HG03097 (cell line): ENCODE results near the gene PPP2R5A.

Source experiments
- ATAC-seq: cut with Tn5 transposase; IDR thresholded peaks from one replicate; pipeline ENCODE4 v1.9.1; 2021; ENCODE audit not compliant: unreplicated experiment, low FRiP score

Gene PPP2R5A

DNA sequence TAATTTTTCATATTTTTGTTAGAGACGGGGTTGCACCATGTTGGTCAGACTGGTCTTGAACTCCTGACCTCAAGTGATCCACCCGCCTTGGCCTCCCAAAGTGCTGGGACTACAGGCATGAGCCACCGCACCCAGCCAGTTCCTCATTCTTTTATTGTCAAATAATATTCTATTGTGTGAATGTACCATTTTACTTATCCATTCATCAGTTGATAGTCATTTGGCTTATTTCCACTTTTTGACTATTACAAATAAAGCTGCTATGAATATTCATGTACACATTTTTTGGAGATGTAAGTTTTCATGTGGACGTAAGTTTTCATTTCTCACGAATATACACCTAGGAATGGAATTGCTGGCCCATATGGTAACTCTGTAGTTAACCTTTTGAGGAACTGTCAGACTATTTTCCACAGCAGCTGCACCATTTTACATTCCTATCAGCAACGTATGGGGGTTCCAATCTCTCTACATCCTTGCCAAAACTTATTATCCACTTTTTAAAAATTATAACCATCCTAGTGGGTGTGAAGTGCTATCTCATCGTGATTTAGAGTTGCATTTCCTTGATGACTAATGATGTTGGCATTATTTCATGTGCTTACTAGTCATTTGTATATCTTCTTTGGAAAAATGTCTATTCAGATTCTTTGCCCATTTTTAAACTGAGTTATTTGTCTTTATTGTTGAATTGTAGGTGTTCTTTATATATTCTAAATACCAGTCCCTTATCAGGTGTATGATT is 116.8 kb downstream of the PPP2R5A start:
- ATAC-seq: no peak

DNA sequence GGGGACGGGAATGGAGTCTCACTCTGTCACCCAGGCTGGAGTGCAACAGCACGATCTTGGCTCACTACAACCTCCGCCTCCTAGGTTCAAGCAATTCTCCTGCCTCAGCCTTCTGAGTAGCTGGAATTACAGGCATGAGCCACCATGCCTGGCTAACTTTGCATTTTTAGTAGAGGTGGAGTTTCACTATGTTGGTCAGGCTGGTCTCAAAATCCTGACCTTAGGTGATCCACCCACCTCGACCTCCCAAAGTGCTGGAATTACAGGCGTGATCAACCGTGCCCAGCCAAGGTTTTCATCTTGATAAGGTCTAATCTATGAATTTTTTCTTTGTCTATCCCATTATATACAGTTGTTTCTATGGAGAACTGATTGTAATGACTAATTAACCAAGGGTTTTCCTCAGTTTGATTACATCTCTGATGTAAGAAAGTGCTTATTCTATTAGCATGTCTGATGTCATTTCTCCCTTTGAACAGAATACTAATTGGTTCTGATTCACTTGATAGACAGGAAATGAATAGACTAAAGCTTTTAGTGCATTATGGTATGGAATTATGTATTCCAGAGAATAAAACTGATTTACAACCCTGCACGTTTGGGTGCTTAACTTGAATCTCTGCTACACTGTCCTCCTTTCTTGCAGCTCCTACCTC is 117.6 kb downstream of the PPP2R5A start:
- ATAC-seq: no peak

DNA sequence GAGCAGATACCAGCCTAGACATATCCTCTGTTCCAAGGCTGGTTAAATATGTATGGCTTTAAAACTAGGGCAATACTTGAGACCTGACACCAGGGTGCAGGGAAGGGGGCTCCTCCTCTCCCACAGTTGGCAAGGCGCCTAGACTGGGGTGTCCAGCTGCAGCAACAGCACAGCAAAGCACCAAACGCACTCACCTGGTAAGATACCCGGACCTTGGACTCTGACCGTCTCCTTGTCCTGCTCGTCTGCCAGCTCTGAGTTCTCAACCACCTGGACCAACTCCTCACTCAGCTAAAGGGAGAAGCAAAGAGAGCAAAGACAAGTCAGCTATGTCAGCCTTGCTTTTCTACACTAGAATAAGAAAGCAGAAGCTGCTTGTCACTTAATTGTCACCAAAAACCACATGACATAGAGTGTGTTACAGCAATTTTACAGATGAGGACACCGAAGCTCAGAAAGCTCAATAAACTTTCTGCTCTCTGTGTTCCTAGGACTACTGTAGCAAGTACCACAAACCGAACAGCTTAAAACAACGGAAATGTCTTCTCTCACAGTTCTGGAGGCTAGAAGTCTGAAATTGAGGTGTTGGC is 125.1 kb downstream of the PPP2R5A start:
- no peak for ATAC-seq
